NOMO-1 treated with DMSO at 0.1 percent for 48 hours (cell line): ENCODE measurements around the gene MDM2.
A peak's percentile ranks its signal among the peaks of the same experiment; 100 is the strongest.
"Not testable (repeated sequence)": the region's sequence is repeated elsewhere in the genome, so short reads cannot be mapped to it uniquely, and the experiment has no call there.

Experiments used
- DNase-seq: peaks from one replicate; lab custom pipeline; 2025; ENCODE audit not compliant: unreplicated experiment; lab: John Stamatoyannopoulos, UW

The MDM2 gene

DNA sequence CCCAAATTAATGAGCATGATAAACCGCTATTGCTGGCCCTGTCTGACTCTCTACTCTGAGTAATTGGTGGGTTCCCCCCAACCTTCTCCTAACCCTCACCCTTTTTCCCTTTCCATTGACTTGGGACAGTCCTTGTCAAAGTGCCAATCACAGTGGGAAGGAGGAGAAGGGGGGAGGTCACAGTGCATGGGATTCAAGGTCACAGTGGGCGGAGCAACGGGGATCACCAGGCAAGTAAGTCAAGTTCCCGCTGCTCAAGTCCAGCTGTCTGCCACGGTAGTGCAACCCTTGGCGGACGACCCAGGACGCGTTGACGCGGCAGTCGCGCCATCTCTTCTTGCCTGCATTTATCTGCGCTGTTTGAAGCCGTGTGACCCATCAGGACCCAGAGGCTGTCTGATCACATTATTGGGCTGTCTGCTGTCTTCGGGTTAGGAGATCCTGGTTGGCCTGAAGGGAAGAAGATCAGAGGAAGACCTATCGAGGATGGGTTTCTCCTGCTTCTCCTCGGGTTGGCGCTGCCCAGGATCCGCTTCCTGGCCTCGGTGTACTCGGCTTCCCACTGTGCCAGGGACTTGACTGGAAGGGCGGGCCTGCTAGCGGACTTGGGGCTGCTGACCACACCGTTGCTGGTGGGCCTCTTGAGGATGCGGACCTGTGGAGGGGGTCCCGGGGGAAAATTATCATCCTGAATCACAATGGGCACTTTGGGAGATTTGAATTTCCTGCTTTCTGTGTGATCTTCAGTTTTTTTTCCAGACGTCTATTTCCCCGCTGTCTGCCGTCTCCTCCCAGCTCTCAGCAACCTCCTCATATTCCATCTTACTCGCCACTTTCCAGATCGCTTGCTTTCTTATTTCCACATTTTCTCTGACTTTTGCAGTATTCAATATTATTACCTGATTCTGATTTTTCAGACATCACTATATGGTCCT is 3.1 kb upstream of the MDM2 start:
- no peak for DNase-seq

GRCh38 chr12:68805592-68806120 is 2.3 kb upstream of the MDM2 start:
- DNase-seq: no peak

DNA sequence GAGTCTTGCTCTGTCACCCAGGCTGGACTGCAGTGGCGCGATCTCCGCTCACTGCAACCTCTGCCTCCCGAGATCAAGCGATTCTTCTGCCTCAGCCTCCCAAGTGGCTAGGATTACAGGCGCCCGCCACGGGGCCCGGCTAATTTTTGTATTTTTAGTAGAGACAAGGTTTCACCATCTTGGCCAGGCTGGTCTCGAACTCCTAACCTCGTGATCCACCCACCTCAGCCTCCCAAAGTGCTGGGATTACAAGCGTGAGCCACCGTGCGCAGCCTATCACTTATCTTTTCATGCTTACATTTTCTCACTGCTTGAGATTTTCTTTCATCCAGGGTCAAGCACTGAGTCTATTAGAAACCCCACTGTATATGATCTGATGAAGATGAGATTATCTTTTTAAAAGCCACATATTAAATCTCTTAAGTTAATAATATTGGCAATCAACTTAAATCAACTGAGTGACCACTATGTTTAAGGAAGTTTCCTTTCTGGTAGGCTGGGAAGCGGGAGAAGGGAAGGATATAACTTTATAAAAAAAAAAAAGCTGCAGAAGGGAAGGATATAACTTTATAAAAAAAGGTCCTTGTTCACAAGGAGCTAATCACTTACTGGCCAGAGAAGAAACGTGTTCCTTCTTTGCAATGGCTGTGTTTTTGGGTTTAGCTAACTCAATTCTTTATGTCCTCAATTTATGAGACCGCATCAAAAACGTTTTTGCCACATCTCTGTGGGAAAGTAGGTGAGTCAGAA is 1.3 kb upstream of the MDM2 start:
- DNase-seq: peak; percentile 40

DNA sequence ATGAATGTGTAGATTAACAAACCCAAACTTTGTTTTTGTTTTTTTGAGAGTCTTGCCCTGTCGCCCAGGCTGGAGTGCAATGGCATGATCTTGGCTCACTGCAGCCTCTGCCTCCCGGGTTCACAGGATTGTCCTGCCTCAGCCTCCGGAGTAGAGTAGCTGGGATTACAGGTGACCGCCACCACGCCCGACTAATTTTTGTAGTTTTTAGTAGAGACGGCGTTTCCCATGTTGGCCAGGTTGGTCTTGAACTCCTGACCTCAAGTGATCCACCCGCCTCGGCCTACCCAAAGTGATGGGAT is 752 bp upstream of the MDM2 start:
- not testable (repeated sequence) for DNase-seq

DNA sequence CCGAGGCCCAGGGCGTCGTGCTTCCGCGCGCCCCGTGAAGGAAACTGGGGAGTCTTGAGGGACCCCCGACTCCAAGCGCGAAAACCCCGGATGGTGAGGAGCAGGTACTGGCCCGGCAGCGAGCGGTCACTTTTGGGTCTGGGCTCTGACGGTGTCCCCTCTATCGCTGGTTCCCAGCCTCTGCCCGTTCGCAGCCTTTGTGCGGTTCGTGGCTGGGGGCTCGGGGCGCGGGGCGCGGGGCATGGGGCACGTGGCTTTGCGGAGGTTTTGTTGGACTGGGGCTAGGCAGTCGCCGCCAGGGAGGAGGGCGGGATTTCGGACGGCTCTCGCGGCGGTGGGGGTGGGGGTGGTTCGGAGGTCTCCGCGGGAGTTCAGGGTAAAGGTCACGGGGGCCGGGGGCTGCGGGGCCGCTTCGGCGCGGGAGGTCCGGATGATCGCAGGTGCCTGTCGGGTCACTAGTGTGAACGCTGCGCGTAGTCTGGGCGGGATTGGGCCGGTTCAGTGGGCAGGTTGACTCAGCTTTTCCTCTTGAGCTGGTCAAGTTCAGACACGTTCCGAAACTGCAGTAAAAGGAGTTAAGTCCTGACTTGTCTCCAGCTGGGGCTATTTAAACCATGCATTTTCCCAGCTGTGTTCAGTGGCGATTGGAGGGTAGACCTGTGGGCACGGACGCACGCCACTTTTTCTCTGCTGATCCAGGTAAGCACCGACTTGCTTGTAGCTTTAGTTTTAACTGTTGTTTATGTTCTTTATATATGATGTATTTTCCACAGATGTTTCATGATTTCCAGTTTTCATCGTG is 612 bp downstream of the MDM2 start:
- peak; percentile 96 for DNase-seq

- DNase-seq: no peak
Measured at GRCh38 chr12:68809190-68810026, 1.4 kb downstream of the MDM2 start.

- not testable (repeated sequence) for DNase-seq
Measured at GRCh38 chr12:68810027-68810389, 2.0 kb downstream of the MDM2 start.

DNA sequence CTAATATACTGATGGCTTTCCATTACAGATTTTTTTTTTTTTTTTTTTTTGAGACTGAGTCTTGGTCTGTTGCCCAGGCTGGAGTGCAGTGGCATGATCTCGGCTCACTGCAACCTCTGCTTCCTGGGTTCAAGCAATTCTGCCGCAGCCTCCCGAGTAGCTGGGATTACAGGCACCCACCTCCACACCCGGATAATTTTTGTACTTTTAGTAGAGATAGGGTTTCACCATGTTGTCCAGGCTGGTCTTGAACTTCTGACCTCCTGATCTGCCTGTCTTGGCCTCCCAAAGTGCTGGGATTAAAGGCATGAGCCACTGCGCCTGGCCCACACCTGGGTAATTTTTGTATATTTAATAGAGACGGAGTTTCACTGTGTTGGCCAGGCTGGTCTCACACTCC is 3.6 kb downstream of the MDM2 start:
- DNase-seq: not testable (repeated sequence)

- no peak for DNase-seq
Measured at GRCh38 chr12:68812553-68813241, 4.7 kb downstream of the MDM2 start.

DNA sequence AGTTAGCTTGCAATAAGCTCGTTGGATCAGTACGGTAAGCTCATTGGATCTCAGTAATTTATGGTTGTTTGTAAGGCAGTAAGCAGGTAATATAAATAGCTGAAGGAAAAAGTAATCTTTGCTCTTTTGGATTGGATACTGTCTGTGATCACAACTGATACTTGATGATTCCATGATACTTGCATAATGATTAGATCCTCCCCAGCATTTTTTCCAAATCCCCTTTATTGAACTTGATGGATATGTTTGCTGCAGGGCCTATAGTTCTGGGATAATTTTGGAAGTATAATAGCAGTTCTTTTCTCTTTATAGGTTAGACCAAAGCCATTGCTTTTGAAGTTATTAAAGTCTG is 5.2 kb downstream of the MDM2 start:
- no peak for DNase-seq

DNA sequence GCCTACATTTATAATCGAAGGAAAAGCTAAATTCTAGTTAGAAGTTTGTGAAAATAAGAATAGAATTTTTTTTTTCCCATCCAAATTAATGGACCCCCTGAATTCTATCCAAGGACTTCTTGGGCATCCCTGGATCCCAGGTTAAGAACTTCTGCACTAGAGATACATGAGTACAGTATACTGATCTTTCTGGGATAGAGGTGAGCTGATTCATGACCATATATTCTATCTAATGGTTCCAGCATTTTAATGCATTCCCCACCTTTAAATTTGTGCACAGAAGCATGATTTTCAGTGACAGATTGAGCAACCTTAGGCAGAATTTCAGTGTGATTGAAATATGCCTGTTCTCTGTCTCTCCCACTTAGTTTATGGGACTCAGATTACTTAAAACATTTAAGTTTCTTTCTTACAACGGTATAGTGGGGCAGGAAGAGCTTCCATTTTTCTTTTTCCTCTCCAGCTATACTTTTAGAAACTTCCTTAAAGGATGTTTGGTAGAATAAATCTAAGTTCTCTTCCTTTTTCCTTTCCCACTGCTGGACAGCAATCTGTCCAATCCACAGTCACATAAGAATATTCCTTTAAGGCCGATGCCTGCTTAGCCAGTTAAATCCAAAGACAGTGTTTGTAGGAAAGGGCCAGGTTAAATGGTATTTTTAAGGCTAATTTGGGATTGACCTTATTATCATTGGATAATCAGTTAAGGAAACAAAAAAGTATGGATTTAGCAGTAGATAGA is 6.7 kb downstream of the MDM2 start:
- no peak for DNase-seq

- DNase-seq: no peak
Measured at GRCh38 chr12:68815232-68815927, 7.4 kb downstream of the MDM2 start.

DNA sequence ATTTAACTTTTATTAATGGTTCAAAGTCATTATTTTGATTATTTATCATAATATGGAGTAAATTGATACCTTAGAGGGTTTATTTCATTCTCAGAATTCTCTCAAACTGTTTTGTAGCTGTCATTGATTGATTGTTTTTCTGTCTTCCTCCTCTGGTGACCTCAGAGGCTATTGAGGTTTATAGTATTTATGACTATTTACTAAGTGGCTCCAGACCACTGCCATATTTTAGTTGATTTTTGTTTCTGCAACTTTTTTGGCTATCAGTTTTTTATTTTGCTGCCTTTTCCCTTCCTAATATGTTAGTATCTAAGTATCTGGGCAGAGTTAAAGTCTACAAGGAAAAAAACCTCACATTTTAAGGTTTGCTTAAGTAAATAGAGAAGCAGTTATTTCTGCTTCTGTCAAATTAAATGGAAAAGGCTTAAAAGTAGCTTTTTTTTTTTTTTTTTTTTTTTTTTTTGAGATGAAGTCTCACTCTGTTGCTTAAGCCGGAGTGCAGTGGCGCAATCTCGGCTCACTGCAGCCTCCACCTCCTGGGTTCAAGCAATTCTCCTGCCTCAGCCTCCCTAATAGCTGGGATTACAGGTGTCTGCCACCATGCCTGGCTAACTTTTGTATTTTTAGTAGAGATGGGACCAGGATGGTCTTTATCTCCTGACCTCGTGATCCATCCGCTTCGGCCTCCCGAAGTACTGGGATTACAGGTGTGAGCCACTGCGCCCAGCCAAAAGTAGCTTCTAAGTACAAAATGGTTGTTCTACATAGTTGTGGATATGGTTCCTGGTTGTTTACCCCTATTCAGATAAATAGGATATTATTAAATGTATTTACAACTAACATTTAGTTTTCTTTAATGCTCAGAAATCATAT is 8.2 kb downstream of the MDM2 start:
- no peak for DNase-seq

DNA sequence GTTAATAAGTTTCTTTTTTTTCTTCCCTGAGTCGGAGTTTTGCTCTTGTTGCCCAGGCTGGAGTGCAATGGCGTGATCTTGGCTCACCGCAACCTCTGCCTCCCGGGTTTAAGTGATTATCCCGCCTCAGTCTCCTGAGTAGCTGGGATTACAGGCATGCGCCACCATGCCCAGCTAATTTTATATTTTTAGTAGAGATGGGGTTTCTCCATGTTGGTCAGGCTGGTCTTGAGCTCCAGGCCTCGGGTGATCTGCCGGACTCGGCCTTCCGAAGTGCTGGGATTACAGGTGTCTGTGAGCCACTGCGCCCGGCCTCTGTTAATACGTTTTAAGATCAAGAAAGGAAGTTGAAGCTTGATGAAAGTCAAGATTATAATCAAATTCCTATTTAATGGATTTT is 11.5 kb downstream of the MDM2 start:
- not testable (repeated sequence) for DNase-seq

DNA sequence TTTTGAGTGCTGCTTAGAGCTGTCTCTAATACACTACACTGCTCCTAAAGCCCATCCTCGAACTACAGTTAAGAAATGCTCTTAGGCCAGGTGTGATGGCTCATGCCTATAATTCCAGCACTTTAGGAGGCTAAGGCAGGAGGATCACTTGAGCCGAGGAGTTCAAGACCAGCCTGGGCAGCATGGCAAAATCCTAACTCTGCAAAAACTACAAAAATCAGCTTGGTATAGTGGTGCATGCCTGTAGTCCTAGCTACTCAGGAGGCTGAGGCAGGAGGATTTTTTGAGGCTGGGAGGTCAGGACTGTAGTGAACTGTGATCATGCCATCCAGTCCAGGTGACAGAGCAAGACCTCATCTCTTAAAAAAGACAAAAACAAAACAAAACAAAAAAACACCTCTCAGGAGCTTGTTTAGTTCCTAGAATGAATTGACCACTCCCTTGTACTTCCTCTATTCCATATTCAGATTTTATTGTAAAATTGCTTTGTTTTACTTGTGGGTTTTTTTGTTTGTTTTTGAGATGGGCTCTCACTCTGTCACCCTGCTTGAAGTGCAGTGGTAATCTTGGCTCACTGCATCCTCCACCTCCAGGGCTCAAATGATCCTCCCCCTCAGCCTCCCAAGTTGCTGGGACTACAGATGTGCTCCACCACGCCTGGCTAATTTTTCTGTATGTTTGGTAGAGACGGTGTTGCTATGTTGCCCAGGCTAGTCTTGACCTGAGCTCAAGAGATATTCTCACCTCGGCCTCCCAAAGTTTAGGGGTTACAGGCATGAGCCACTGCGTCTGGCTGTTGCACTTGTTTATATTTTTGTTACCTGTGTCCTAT is 13.6 kb downstream of the MDM2 start:
- no peak for DNase-seq

- no peak for DNase-seq
Measured at GRCh38 chr12:68823696-68824095, 15.7 kb downstream of the MDM2 start.

GRCh38 chr12:68824131-68824530 is 16.2 kb downstream of the MDM2 start:
- no peak for DNase-seq
